Measurements from ENCODE around the gene QPCT. TPM values are rescaled to one million over a fixed set of nuclear protein-coding genes. Genes with fewer than 3 reads are reported as not detected.
A peak's percentile ranks its signal among the peaks of the same experiment; 100 is the strongest.

QPCT gene
- total RNA-seq, 1 donor from 2014 or later = 0.45 TPM

DNA sequence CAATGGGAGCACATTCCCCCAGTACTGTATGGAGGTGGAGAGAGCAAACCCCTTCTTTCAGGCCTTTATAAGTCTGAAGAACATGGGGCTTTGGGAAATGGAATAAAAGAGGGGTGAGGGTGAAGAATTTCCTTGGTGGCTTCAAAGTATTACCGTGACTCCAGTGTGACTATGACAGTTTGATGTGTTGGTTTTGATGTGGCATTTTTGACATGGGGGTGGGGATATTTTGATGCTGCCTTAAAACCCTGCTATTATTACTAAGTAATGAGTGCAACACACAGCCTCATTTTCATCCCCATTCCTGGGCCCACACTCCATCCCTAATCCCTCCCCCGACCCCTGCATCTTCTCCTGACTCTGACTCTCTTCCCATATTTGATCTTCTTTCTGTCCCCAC lies 23.6 kb downstream of the QPCT start:
- Mint-ChIP-seq H3K27ac (no peak overlapping the region), H3K4me3 (no peak overlapping the region), H3K9me3 (no peaks in the 10 kb centered on the region), H3K4me1 (peaks cover 15% of the 10 kb centered on the region), H3K36me3 (no peaks in the 10 kb centered on the region), H3K27me3 (ENCODE audit: low read depth) (no peaks in the 10 kb centered on the region)
- no peak for DNase-seq (ENCODE audit: low spot score in 2 of 2, unreplicated experiment in 2 of 2)
- TF ChIP-seq, protein P1, sequence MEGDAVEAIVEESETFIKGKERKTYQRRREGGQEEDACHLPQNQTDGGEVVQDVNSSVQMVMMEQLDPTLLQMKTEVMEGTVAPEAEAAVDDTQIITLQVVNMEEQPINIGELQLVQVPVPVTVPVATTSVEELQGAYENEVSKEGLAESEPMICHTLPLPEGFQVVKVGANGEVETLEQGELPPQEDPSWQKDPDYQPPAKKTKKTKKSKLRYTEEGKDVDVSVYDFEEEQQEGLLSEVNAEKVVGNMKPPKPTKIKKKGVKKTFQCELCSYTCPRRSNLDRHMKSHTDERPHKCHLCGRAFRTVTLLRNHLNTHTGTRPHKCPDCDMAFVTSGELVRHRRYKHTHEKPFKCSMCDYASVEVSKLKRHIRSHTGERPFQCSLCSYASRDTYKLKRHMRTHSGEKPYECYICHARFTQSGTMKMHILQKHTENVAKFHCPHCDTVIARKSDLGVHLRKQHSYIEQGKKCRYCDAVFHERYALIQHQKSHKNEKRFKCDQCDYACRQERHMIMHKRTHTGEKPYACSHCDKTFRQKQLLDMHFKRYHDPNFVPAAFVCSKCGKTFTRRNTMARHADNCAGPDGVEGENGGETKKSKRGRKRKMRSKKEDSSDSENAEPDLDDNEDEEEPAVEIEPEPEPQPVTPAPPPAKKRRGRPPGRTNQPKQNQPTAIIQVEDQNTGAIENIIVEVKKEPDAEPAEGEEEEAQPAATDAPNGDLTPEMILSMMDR (IDR thresholded peaks at IDR 0.05; ENCODE audit: unreplicated experiment) = no peak

DNA sequence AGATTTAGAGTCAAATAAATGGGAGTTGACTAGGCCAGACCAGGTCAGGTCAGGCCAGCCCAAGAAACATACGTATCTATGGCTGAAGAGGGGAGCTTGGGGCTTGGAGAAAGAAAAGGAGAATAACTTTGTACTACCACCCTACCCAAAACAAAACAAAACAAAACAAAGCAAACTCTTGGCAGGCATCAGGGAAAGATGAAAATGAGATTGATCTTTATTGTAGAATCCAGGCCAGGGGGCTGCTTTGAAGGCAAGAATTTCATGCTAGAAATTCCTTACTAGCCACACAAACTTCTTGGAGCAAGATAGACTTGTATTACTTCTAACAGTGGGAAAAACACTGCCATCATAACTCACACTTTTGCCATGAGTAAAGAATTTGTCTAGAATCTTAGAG lies 26.2 kb downstream of the QPCT start:
- Mint-ChIP-seq H3K4me3 (no peak overlapping the region), H3K27ac (peak overlapping the region; percentile 72), H3K27me3 (ENCODE audit: low read depth) (no peaks in the 10 kb centered on the region), H3K36me3 (no peaks in the 10 kb centered on the region), H3K4me1 (peaks cover 22% of the 10 kb centered on the region), H3K9me3 (no peaks in the 10 kb centered on the region)
- no peak for DNase-seq (ENCODE audit: low spot score in 2 of 2, unreplicated experiment in 2 of 2)
- TF ChIP-seq, protein P1 (IDR thresholded peaks at IDR 0.05; ENCODE audit: unreplicated experiment) = no peak

DNA sequence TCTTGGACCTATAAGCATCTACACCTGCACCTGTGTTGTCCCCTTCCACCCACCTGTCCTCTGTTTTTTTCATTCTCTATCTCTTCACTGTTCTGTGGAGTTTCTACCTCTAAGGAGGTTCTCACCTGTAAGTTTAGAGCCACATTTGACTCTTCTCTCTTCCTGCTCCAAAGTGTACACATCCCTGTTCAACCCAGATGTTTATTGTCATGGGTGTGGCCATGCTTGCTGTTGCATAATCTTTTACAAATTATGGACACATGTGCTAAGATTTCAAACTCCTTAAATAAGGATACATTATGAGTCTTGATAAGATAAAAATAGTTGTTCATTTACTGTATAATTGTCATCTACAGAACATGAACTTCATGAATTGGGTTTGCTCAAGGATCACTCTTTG lies 27.6 kb downstream of the QPCT start:
- DNase-seq (ENCODE audit: low spot score in 2 of 2, unreplicated experiment in 2 of 2) = no peak
- Mint-ChIP-seq H3K27me3 (ENCODE audit: low read depth) (no peaks in the 10 kb centered on the region), H3K4me3 (no peak overlapping the region), H3K27ac (no peak overlapping the region), H3K9me3 (no peaks in the 10 kb centered on the region), H3K36me3 (no peaks in the 10 kb centered on the region), H3K4me1 (peaks cover 35% of the 10 kb centered on the region)
- TF ChIP-seq, protein P1 (IDR thresholded peaks at IDR 0.05; ENCODE audit: unreplicated experiment) = no peak

DNA sequence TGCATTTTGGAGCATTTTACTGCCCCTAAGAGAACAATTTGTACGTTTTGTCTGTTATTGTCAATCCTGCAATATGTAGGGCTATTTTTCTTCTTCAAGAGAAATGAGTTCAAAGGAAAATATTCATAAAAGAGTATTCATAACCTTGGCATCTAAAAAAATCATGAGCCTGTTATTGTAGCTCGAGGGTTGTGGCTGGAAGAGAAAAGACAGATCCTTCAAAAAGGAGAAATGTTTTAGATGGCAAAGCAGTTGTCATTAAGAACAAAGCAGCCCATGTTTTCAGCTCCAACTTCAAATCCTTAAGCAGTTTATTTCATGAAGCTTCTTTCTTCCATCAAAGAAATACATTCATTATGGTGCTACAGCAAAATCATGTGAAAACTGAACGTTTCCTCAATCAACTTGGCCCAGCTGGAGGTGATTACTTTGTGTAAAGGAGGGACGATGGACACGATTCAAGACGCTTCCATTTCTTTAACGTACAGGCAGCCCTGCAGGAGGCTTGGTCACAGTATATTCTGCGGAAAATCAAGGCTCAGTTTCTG lies 31.4 kb downstream of the QPCT start:
- no peak overlapping the region for H3K4me3 Mint-ChIP-seq
- H3K9me3 Mint-ChIP-seq = no peaks in the 10 kb centered on the region
- H3K27me3 Mint-ChIP-seq (ENCODE audit: low read depth) = no peaks in the 10 kb centered on the region
- TF ChIP-seq, protein P1 (IDR thresholded peaks at IDR 0.05; ENCODE audit: unreplicated experiment) = no peak
- no peaks in the 10 kb centered on the region for H3K36me3 Mint-ChIP-seq
- peaks cover 38% of the 10 kb centered on the region for H3K4me1 Mint-ChIP-seq
- H3K27ac Mint-ChIP-seq = peak overlapping the region; percentile 92
- no peak for DNase-seq (ENCODE audit: low spot score in 2 of 2, unreplicated experiment in 2 of 2)

DNA sequence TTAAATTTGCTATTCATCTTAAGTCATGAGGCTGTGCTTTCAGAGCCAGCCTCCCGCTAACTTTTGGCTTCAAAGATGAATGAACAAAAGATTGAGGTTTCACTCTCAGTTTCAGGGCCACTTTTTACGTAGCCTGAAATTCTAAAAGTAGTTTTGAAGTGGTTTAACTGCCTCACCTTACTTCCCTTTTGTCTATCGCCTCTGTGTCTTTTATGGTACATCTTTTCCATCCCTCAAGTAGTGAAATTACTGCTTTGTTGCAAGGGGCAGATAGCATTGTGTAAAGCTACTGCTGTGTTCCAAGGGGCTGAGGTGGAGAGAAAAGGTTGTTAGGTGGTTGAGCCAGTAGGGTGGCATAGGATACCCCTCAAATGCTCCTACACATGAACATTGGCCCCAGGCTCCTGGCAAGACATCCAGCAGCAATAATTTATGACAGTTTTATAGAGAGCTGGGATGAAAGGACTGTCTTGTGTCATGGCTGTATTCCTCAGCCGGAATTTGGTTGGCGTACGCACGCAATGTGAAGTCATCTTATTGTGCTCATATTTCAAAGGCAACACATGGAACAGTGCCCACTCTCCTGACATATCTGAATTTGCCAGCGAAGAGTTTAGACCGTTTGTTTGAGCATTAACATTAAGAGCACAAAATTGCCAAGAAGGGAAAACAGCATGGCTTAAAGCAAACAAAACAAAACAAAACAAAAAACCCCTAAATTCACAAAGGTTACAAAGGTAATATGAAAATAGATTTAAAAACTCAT lies 32.2 kb downstream of the QPCT start:
- no peaks in the 10 kb centered on the region for H3K9me3 Mint-ChIP-seq
- TF ChIP-seq, protein P1 (IDR thresholded peaks at IDR 0.05; ENCODE audit: unreplicated experiment) = no peak
- DNase-seq (ENCODE audit: low spot score in 2 of 2, unreplicated experiment in 2 of 2) = no peak
- H3K27ac Mint-ChIP-seq = peak overlapping the region; percentile 92
- no peaks in the 10 kb centered on the region for H3K27me3 Mint-ChIP-seq (ENCODE audit: low read depth)
- H3K36me3 Mint-ChIP-seq = no peaks in the 10 kb centered on the region
- peaks cover 33% of the 10 kb centered on the region for H3K4me1 Mint-ChIP-seq
- no peak overlapping the region for H3K4me3 Mint-ChIP-seq
